H9 (cell line): ENCODE data around the gene PTPRF. TPM values are rescaled to one million over a fixed set of nuclear protein-coding genes. Genes with fewer than 3 reads are reported as not detected.

ENCODE experiments used
- DNase-seq: peaks from one replicate; pipeline ENCODE4 v3.0.0-alpha.2; 2017
- H2AFZ ChIP-seq: one replicate; pipeline ENCODE4 v1.6.1; 2013; ENCODE audit warnings: mild to moderate bottlenecking, low read length, control low read depth, moderate library complexity
- H2AK5ac ChIP-seq: 2 replicates; pipeline ENCODE4 v1.6.1; 2013; ENCODE audit warnings: low read length, control low read depth, mixed read lengths; ENCODE audit not compliant: insufficient read length
- H2BK120ac ChIP-seq: one replicate; pipeline ENCODE4 v1.6.1; 2013; ENCODE audit warnings: low read depth, mild to moderate bottlenecking, low read length, control low read depth, inconsistent platforms; ENCODE audit not compliant: poor library complexity, severe bottlenecking
- H2BK12ac ChIP-seq: 2 replicates; pipeline ENCODE4 v1.6.1; 2013; ENCODE audit warnings: low read length, control low read depth, mixed read lengths, low read depth; ENCODE audit not compliant: insufficient read length
- H2BK15ac ChIP-seq: 2 replicates; pipeline ENCODE4 v1.6.1; 2013; ENCODE audit warnings: low read depth, low read length, control low read depth
- H2BK20ac ChIP-seq: one replicate; pipeline ENCODE4 v1.6.1; 2013; ENCODE audit warnings: low read depth, mild to moderate bottlenecking, low read length, control low read depth, inconsistent platforms; ENCODE audit not compliant: poor library complexity, severe bottlenecking
- H2BK5ac ChIP-seq: 2 replicates; pipeline ENCODE4 v1.6.1; 2013; ENCODE audit warnings: low read length, control low read depth, mixed read lengths; ENCODE audit not compliant: insufficient read length
- H3K14ac ChIP-seq: 2 replicates; pipeline ENCODE4 v1.6.1; 2013; ENCODE audit warnings: low read length, control low read depth; ENCODE audit not compliant: insufficient read depth
- H3K18ac ChIP-seq: 2 replicates; pipeline ENCODE4 v1.6.1; 2013; ENCODE audit warnings: low read depth, mild to moderate bottlenecking, mixed read lengths, low read length, control low read depth; ENCODE audit not compliant: insufficient read length
- H3K23ac ChIP-seq: 2 replicates; pipeline ENCODE4 v1.6.1; 2013; ENCODE audit warnings: low read length, control low read depth, mixed read lengths, low read depth; ENCODE audit not compliant: insufficient read length
- H3K23me2 ChIP-seq: 2 replicates; pipeline ENCODE4 v1.6.1; 2013; ENCODE audit warnings: low read depth, mild to moderate bottlenecking, mixed read lengths, low read length, control low read depth; ENCODE audit not compliant: insufficient read length, poor library complexity, severe bottlenecking
- H3K27ac ChIP-seq: 2 replicates; pipeline ENCODE4 v1.5.1; 2013; ENCODE audit warnings: low read length, control low read depth, mixed read lengths, low read depth; ENCODE audit not compliant: insufficient read length
- H3K27me3 ChIP-seq: 2 replicates; pipeline ENCODE4 v1.6.1; 2013; ENCODE audit warnings: low read length, control low read depth, inconsistent platforms; ENCODE audit not compliant: insufficient read depth
- H3K4ac ChIP-seq: 2 replicates; pipeline ENCODE4 v1.6.1; 2013; ENCODE audit warnings: low read depth, mild to moderate bottlenecking, control low read depth, inconsistent platforms, low read length, moderate library complexity
- H3K4me1 ChIP-seq: 2 replicates; pipeline ENCODE4 v1.6.1; 2013; ENCODE audit warnings: low read length, control low read depth, inconsistent platforms; ENCODE audit not compliant: insufficient read depth
- H3K4me2 ChIP-seq: 2 replicates; pipeline ENCODE4 v1.6.1; 2013; ENCODE audit warnings: low read length, control low read depth, mixed read lengths; ENCODE audit not compliant: insufficient read length, insufficient read depth
- H3K56ac ChIP-seq: 2 replicates; pipeline ENCODE4 v1.6.1; 2013; ENCODE audit warnings: low read depth, mild to moderate bottlenecking, mixed read lengths, low read length, control low read depth; ENCODE audit not compliant: insufficient read length
- H3K79me1 ChIP-seq: 2 replicates; pipeline ENCODE4 v1.6.1; 2013; ENCODE audit warnings: low read depth, mild to moderate bottlenecking, moderate library complexity, low read length, control low read depth, inconsistent platforms; ENCODE audit not compliant: insufficient read depth, poor library complexity, severe bottlenecking
- H3K79me2 ChIP-seq: 2 replicates; pipeline ENCODE4 v1.6.1; 2013; ENCODE audit warnings: low read length, control low read depth, inconsistent platforms; ENCODE audit not compliant: insufficient read depth
- H3K9ac ChIP-seq: 2 replicates; pipeline ENCODE4 v1.6.1; 2013; ENCODE audit warnings: low read length, control low read depth, mixed read lengths; ENCODE audit not compliant: insufficient read length; ENCODE audit errors: extremely low read depth
- H3K9me3 ChIP-seq: one replicate; pipeline ENCODE4 v1.6.1; 2013; ENCODE audit warnings: low read depth, low read length, inconsistent platforms; ENCODE audit not compliant: control insufficient read depth
- H3T11ph ChIP-seq: one replicate; pipeline ENCODE4 v1.6.1; 2013; ENCODE audit warnings: mild to moderate bottlenecking, low read length, control low read depth, inconsistent platforms
- H4K20me1 ChIP-seq: one replicate; pipeline ENCODE4 v1.6.1; 2013; ENCODE audit not compliant: control insufficient read depth, insufficient read length, insufficient read depth
- H4K5ac ChIP-seq: 2 replicates; pipeline ENCODE4 v1.6.1; 2013; ENCODE audit warnings: low read depth, mild to moderate bottlenecking, mixed read lengths, low read length, control low read depth; ENCODE audit not compliant: insufficient read length
- H4K8ac ChIP-seq: replicated peaks from 2 replicates; pipeline ENCODE4 v1.6.1; 2013; ENCODE audit warnings: low read length, control low read depth, mixed read lengths, low read depth; ENCODE audit not compliant: insufficient read length
- H4K91ac ChIP-seq: 2 replicates; pipeline ENCODE4 v1.6.1; 2013; ENCODE audit warnings: low read depth, mild to moderate bottlenecking, moderate library complexity, mixed read lengths, low read length, control low read depth; ENCODE audit not compliant: insufficient read length
- H3K27ac Mint-ChIP-seq, 3 experiments: 2 replicates in 2 of 3; 3 replicates in 1 of 3; pipeline ENCODE4 v1.8.0; 2020 to 2021; ENCODE audit warnings: mixed read lengths in 3 of 3, mild to moderate bottlenecking in 1 of 3, moderate library complexity in 1 of 3
- H3K27me3 Mint-ChIP-seq: 2 replicates; pipeline ENCODE4 v1.8.0; 2021; ENCODE audit warnings: low read depth, mild to moderate bottlenecking, moderate library complexity, mixed read lengths
- H3K36me3 Mint-ChIP-seq, 3 experiments: 2 replicates in 2 of 3; 3 replicates in 1 of 3; pipeline ENCODE4 v1.8.0; 2020 to 2021; ENCODE audit warnings: low read depth in 3 of 3, mixed read lengths in 3 of 3; ENCODE audit not compliant: insufficient read depth in 1 of 3
- H3K4me1 Mint-ChIP-seq, 2 experiments: 2 replicates each; pipeline ENCODE4 v1.8.0; 2020; ENCODE audit warnings: mixed read lengths in 2 of 2
- H3K4me3 Mint-ChIP-seq, 2 experiments: 2 replicates in 1 of 2; 3 replicates in 1 of 2; pipeline ENCODE4 v1.8.0; 2020 to 2021; ENCODE audit warnings: mild to moderate bottlenecking in 2 of 2, mixed read lengths in 2 of 2, moderate library complexity in 1 of 2
- H3K9me3 Mint-ChIP-seq, 2 experiments: 2 replicates in 1 of 2; 3 replicates in 1 of 2; pipeline ENCODE4 v1.8.0; 2020; ENCODE audit warnings: mild to moderate bottlenecking in 2 of 2, mixed read lengths in 2 of 2, moderate library complexity in 1 of 2
- WGBS: extraction: QIAGEN DNeasy Blood & Tissue Kit; methylation state at CpG from one replicate; pipeline ENCODE4 v1.1.7; 2013; ENCODE audit warnings: missing lambda C conversion rate, low lambda C conversion rate, mixed read lengths; ENCODE audit not compliant: insufficient read length; ENCODE audit errors: extremely low coverage; 5-methylcytosine and 5-hydroxymethylcytosine counted together
- total RNA-seq: library from RNA; stranded (reverse); gene quantifications from 2 replicates; pipeline ENCODE4 v1.2.1, GENCODE V29; 2021
- TF ChIP-seq, protein P1 (sequence below): fragments of 200-600 bp; sonication (generic); conservative IDR thresholded peaks from 3 replicates; pipeline ENCODE4 v1.8.0; 2021; ENCODE audit warnings: antibody characterized with exemption, mild to moderate bottlenecking

PTPRF gene
- total RNA-seq, 1 experiment from 2014 or later = 193 TPM

DNA sequence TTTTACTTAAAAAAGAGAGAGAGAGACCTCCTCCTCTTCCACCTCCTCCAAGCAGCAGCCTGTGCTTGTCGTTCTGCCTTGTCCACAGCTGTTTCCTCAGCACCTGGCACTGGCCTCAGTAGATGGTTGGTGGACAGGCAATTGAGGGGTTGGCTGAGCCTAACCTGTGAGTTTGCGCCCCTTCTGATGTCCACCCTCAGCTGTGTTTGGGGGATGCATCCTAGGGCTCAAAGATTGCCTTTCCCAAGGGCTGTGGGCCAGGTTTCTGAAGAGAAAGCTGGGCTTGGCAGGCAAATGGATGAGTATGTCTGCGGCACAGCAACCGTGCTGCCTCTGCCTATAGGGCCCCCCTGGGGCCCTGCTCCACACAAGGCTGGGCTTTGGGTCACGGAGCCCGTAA, 84.2 kb downstream of the PTPRF start:
- Histone ChIP-seq H3K23me2 (no peaks in the 10 kb centered on the region), H2BK15ac (no peak overlapping the region), H3K4me1 (no peaks in the 10 kb centered on the region), H3K9ac (no peak overlapping the region), H3K79me2 (no peaks in the 10 kb centered on the region), H3K18ac (no peak overlapping the region), H2AFZ (no peak overlapping the region), H4K91ac (no peak overlapping the region), H3T11ph (no peak overlapping the region), H3K27me3 (no peaks in the 10 kb centered on the region), H3K9me3 (no peaks in the 10 kb centered on the region), H4K20me1 (no peaks in the 10 kb centered on the region), H2BK5ac (no peak overlapping the region), H2BK20ac (no peak overlapping the region), H3K23ac (no peak overlapping the region), H4K8ac (no peak overlapping the region), H3K4me2 (no peak overlapping the region), H3K56ac (no peak overlapping the region), H3K27ac (no peak overlapping the region), H2BK12ac (no peak overlapping the region), H4K5ac (no peak overlapping the region), H3K14ac (no peak overlapping the region), H3K79me1 (no peaks in the 10 kb centered on the region), H2AK5ac (no peak overlapping the region), H2BK120ac (no peak overlapping the region), H3K4ac (no peak overlapping the region)
- Mint-ChIP-seq H3K27me3 (no peaks in the 10 kb centered on the region; the same call in 1 of the 2 replicates), H3K4me1 (no peaks in the 10 kb centered on the region), H3K27ac (0 out of 7 replicates have a peak overlapping the region, but pooled peaks of 1 of the 3 experiments have one; percentile 78), H3K36me3 (peaks cover 28 to 85% (median 73%) of the 10 kb centered on the region in 3 experiments), H3K9me3 (no peaks in the 10 kb centered on the region), H3K4me3 (no peak overlapping the region)
- no peak for DNase-seq
- TF ChIP-seq, protein P1, sequence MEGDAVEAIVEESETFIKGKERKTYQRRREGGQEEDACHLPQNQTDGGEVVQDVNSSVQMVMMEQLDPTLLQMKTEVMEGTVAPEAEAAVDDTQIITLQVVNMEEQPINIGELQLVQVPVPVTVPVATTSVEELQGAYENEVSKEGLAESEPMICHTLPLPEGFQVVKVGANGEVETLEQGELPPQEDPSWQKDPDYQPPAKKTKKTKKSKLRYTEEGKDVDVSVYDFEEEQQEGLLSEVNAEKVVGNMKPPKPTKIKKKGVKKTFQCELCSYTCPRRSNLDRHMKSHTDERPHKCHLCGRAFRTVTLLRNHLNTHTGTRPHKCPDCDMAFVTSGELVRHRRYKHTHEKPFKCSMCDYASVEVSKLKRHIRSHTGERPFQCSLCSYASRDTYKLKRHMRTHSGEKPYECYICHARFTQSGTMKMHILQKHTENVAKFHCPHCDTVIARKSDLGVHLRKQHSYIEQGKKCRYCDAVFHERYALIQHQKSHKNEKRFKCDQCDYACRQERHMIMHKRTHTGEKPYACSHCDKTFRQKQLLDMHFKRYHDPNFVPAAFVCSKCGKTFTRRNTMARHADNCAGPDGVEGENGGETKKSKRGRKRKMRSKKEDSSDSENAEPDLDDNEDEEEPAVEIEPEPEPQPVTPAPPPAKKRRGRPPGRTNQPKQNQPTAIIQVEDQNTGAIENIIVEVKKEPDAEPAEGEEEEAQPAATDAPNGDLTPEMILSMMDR = no peak
- WGBS = no CpG with 5 or more reads among the region's 6 CpGs
